ENCODE data around the gene ASIC3.

Gene ASIC3

GRCh38 chr7:151075978-151076426 is 27.7 kb downstream of the ASIC3 start:
- H3K4me1 Mint-ChIP-seq = peaks cover 18% of the 10 kb centered on the region
- H3K36me3 Mint-ChIP-seq (ENCODE audit: low read depth) = peaks cover 26% of the 10 kb centered on the region
- H3K9me3 Mint-ChIP-seq = no peaks in the 10 kb centered on the region
- no peak overlapping the region for H3K27ac Mint-ChIP-seq
- no peak overlapping the region for H3K4me3 Mint-ChIP-seq
- TF ChIP-seq CTCF (IDR thresholded peaks at IDR 0.05; ENCODE audit: unreplicated experiment in 3 of 3) = no peak
- H3K27me3 Mint-ChIP-seq (ENCODE audit: low read depth) = no peaks in the 10 kb centered on the region

- Mint-ChIP-seq H3K27ac (no peak overlapping the region), H3K4me1 (peaks cover 18% of the 10 kb centered on the region), H3K4me3 (peak overlapping the region in 2 of 3 experiments; percentile 19 to 25), H3K27me3 (ENCODE audit: low read depth) (no peaks in the 10 kb centered on the region), H3K9me3 (no peaks in the 10 kb centered on the region), H3K36me3 (ENCODE audit: low read depth) (peaks cover 22% of the 10 kb centered on the region)
- peak in 1 of 3 experiments; percentile 30 for TF ChIP-seq CTCF (IDR thresholded peaks at IDR 0.05; ENCODE audit: unreplicated experiment in 3 of 3)
These were observed 28.8 kb downstream of the ASIC3 start for GRCh38 chr7:151076863-151077704.

- Mint-ChIP-seq H3K4me3 (peak overlapping the region; percentile 75 to 93 (median 91)), H3K4me1 (peaks cover 22% of the 10 kb centered on the region), H3K27ac (peak overlapping the region; percentile 9 to 84 (median 82)), H3K27me3 (ENCODE audit: low read depth) (no peaks in the 10 kb centered on the region), H3K36me3 (ENCODE audit: low read depth) (peaks cover 19% of the 10 kb centered on the region), H3K9me3 (no peaks in the 10 kb centered on the region)
- no peak for TF ChIP-seq CTCF (IDR thresholded peaks at IDR 0.05; ENCODE audit: unreplicated experiment in 3 of 3)
These were observed 29.4 kb downstream of the ASIC3 start for GRCh38 chr7:151077705-151078232.

GRCh38 chr7:151078233-151079040 is 30.1 kb downstream of the ASIC3 start:
- H3K36me3 Mint-ChIP-seq (ENCODE audit: low read depth) = peaks cover 19% of the 10 kb centered on the region
- no peaks in the 10 kb centered on the region for H3K9me3 Mint-ChIP-seq
- peaks cover 25% of the 10 kb centered on the region for H3K4me1 Mint-ChIP-seq

More at GRCh38 chr7:151078233-151079040, 30.1 kb downstream of the ASIC3 start:
- Mint-ChIP-seq H3K27ac (peak overlapping the region; percentile 82 to 91 (median 84)), H3K27me3 (ENCODE audit: low read depth) (no peaks in the 10 kb centered on the region), H3K4me3 (peak overlapping the region; percentile 85 to 93 (median 91))
- TF ChIP-seq CTCF (IDR thresholded peaks at IDR 0.05; ENCODE audit: unreplicated experiment in 3 of 3) = no peak
